Measurements from ENCODE around the gene MXD3.

The MXD3 gene

GRCh38 chr5:177302354-177303110, 9.2 kb downstream of the MXD3 start:
- Histone ChIP-seq H3K9me3 (ENCODE audit: low read length) (no peaks in the 10 kb centered on the region), H3K36me3 (ENCODE audit: insufficient read depth, low read length) (peaks cover 54% of the 10 kb centered on the region)

GRCh38 chr5:177301503-177302165, 10.1 kb downstream of the MXD3 start:
- Histone ChIP-seq H3K4me1 (ENCODE audit: insufficient read depth, low read length, severe bottlenecking) (peaks cover 44% of the 10 kb centered on the region), H4K20me1 (ENCODE audit: insufficient read depth, low read length) (no peaks in the 10 kb centered on the region), H3K4me3 (ENCODE audit: low read depth, low read length, poor library complexity, severe bottlenecking) (no peak overlapping the region), H3K36me3 (ENCODE audit: insufficient read depth, low read length) (peaks cover 48% of the 10 kb centered on the region), H3K9ac (ENCODE audit: low read length) (no peak overlapping the region), H3K4me2 (ENCODE audit: low read length) (peak overlapping the region; percentile 80; the same call in 1 of the 2 replicates), H3K27me3 (ENCODE audit: insufficient read depth, low read length) (no peaks in the 10 kb centered on the region), H3K9me2 (ENCODE audit: low read depth, low read length) (no peaks in the 10 kb centered on the region), H2AFZ (ENCODE audit: low read length) (no peak overlapping the region), H3K9me3 (ENCODE audit: low read length) (no peaks in the 10 kb centered on the region), H3F3A (ENCODE audit: insufficient read depth, low read length) (no peaks in the 10 kb centered on the region; the same call in 1 of the 2 replicates), H3K79me2 (ENCODE audit: insufficient read depth, low read length) (peaks cover 13% of the 10 kb centered on the region), H3K27ac (ENCODE audit: low read depth, low read length, poor library complexity, severe bottlenecking) (peak overlapping the region; percentile 69)
- TF ChIP-seq CTCF (IDR thresholded peaks at IDR 0.05; ENCODE audit: low read length) (no peak), EZH2 (IDR thresholded peaks at IDR 0.05; ENCODE audit: borderline replicate concordance, low read length) (no peak)

More at GRCh38 chr5:177302354-177303110, 9.2 kb downstream of the MXD3 start:
- TF ChIP-seq EZH2 (IDR thresholded peaks at IDR 0.05; ENCODE audit: borderline replicate concordance, low read length) = no peak
- TF ChIP-seq CTCF (IDR thresholded peaks at IDR 0.05; ENCODE audit: low read length) = peak; percentile 61
- Histone ChIP-seq H3K27ac (ENCODE audit: low read depth, low read length, poor library complexity, severe bottlenecking) (peak overlapping the region; percentile 69), H2AFZ (ENCODE audit: low read length) (no peak overlapping the region), H3K9me2 (ENCODE audit: low read depth, low read length) (no peaks in the 10 kb centered on the region), H3K9ac (ENCODE audit: low read length) (peak overlapping the region; percentile 95), H3K4me2 (ENCODE audit: low read length) (peak overlapping the region; percentile 80), H3K4me1 (ENCODE audit: insufficient read depth, low read length, severe bottlenecking) (peaks cover 44% of the 10 kb centered on the region), H3K27me3 (ENCODE audit: insufficient read depth, low read length) (no peaks in the 10 kb centered on the region), H3K79me2 (ENCODE audit: insufficient read depth, low read length) (peaks cover 13% of the 10 kb centered on the region), H4K20me1 (ENCODE audit: insufficient read depth, low read length) (no peaks in the 10 kb centered on the region), H3K4me3 (ENCODE audit: low read depth, low read length, poor library complexity, severe bottlenecking) (peak overlapping the region; percentile 99), H3F3A (ENCODE audit: insufficient read depth, low read length) (no peaks in the 10 kb centered on the region; the same call in 1 of the 2 replicates)

GRCh38 chr5:177300951-177301350, 10.7 kb downstream of the MXD3 start:
- H4K20me1 ChIP-seq (ENCODE audit: insufficient read depth, low read length) = no peaks in the 10 kb centered on the region
- H3K9me3 ChIP-seq (ENCODE audit: low read length) = no peaks in the 10 kb centered on the region
- no peaks in the 10 kb centered on the region for H3K27me3 ChIP-seq (ENCODE audit: insufficient read depth, low read length)
- H3K36me3 ChIP-seq (ENCODE audit: insufficient read depth, low read length) = peaks cover 48% of the 10 kb centered on the region
- H3K79me2 ChIP-seq (ENCODE audit: insufficient read depth, low read length) = peaks cover 13% of the 10 kb centered on the region
- peaks cover 51% of the 10 kb centered on the region for H3K4me1 ChIP-seq (ENCODE audit: insufficient read depth, low read length, severe bottlenecking)
- H3K4me3 ChIP-seq (ENCODE audit: low read depth, low read length, poor library complexity, severe bottlenecking) = no peak overlapping the region
- no peaks in the 10 kb centered on the region; the same call in 1 of the 2 replicates for H3F3A ChIP-seq (ENCODE audit: insufficient read depth, low read length)
- no peaks in the 10 kb centered on the region for H3K9me2 ChIP-seq (ENCODE audit: low read depth, low read length)
- no peak overlapping the region; the same call in 1 of the 2 replicates for H3K9ac ChIP-seq (ENCODE audit: low read length)
- TF ChIP-seq EZH2 (IDR thresholded peaks at IDR 0.05; ENCODE audit: borderline replicate concordance, low read length) (no peak), CTCF (IDR thresholded peaks at IDR 0.05; ENCODE audit: low read length) (no peak)
- H3K27ac ChIP-seq (ENCODE audit: low read depth, low read length, poor library complexity, severe bottlenecking) = peak overlapping the region; percentile 69
- no peak overlapping the region for H3K4me2 ChIP-seq (ENCODE audit: low read length)
- no peak overlapping the region for H2AFZ ChIP-seq (ENCODE audit: low read length)

All from OCI-LY1 (cell line).